ENCODE measurements around the gene PTTG1IP.
"Not testable (repeated sequence)": the region's sequence is repeated elsewhere in the genome, so short reads cannot be mapped to it uniquely, and the experiment has no call there.

PTTG1IP gene

GRCh38 chr21:44879238-44879637 lies 5.7 kb upstream of the PTTG1IP start:
- not testable (repeated sequence) for DNase-seq

DNA sequence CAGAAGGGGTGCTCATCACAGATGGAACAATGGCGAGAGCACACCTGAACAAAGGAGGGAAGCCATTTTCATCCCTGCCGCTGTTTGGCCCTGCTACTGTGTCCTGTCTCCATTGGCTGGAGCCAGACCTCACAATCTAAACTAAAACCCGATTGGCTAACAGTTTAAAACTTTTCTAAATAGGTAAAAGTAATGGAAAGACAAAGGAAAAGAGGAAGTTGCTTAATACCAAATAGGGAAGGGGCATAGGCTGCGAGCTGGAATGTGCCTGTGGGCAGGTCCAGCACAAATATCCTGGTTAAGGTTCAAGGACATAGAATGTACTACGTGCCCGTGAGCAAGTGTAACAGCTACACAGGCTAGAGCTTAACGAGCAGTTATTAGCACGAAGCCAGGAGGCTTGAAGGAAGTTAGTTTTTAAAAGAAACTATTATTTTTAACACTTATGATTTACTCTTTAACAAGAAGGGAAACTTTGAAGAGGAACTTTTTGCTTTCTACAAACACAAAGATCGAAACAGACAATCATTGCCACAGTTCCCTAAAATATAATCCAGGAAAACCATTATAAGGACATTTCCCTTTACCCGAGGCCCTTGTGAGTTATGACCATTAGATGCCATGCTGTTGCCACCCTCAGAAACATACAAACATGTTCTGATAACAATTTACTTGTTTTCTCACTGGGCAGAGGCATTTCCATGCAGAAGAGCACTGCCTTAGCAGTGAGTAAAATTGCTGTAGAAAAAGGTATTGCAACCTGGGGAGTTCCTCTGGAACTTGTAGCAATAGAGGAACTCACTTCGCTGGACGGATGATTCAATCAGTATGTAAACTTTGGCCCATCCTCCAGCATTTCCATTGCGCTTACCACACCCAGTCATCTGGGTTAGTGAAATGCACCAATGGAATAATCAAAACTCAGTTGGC lies 4.8 kb upstream of the PTTG1IP start:
- DNase-seq: no peak

GRCh38 chr21:44876849-44877575 lies 3.5 kb upstream of the PTTG1IP start:
- no peak for DNase-seq

DNA sequence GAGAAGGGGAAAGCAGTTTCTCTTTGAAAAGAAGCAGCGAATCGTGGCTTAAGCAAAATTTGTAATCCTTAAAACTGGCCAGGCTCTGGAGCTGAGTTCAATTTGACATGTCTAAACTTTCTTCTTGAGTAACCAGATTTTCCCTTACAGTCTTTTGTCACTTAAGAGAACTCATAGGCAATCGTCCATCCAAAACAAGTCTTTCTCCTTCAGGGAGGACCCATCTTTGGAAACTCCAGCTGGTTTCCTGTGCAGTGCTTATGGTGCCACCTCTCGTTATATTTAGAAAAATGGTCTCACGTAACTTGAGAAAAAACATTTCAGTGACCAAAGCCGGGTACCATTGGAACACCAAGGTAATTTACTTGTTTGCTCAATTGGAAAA lies 1.8 kb upstream of the PTTG1IP start:
- DNase-seq: no peak

GRCh38 chr21:44874497-44875315 lies 1.2 kb upstream of the PTTG1IP start:
- no peak for DNase-seq

GRCh38 chr21:44874240-44874496 lies 678 bp upstream of the PTTG1IP start:
- DNase-seq: no peak

GRCh38 chr21:44872649-44873355 lies 688 bp downstream of the PTTG1IP start:
- no peak for DNase-seq

DNA sequence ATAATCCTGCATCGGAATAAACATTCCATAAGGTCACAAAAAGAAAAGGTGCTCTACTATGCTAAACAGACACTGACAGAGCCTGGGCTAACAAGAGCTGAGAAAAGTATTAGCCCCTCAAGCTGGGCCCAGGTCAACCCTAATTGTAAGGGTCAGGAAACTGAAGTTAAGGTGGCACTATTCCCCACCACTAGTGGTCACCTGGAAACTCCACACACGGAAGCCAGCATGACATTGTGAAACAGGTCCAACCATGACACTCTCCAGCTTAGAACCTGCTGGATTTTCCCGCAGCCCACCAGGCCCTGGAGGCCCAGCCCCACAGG lies 1.2 kb downstream of the PTTG1IP start:
- no peak for DNase-seq

GRCh38 chr21:44871576-44872269 lies 1.8 kb downstream of the PTTG1IP start:
- no peak for DNase-seq

- DNase-seq: no peak
Measured at GRCh38 chr21:44870748-44871495, 2.6 kb downstream of the PTTG1IP start.

- no peak for DNase-seq
Measured at GRCh38 chr21:44869781-44870747, 3.4 kb downstream of the PTTG1IP start.

- no peak for DNase-seq
Measured at GRCh38 chr21:44868707-44869106, 4.8 kb downstream of the PTTG1IP start.

GRCh38 chr21:44867999-44868700 lies 5.3 kb downstream of the PTTG1IP start:
- no peak for DNase-seq

- DNase-seq: no peak
Measured at GRCh38 chr21:44867464-44867863, 6.0 kb downstream of the PTTG1IP start.

DNA sequence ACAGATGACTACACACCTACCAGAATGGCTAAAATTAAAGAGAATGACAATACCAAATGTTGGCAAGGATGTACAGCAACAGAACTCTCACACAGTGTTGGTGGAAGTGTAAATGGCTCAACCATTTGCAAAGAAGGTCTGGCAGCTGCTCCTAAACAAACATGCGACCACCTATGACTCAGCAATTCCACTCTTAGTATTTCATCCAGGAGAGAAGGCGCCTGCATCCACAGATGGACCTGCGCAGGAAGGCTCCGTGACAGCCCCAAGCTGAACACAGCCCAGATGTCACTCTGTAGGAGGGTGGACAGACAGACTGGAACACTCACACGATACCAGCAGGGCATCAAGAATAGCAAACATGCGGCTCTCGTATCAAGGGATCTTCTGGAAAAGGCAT lies 6.7 kb downstream of the PTTG1IP start:
- DNase-seq: peak; percentile 62

DNA sequence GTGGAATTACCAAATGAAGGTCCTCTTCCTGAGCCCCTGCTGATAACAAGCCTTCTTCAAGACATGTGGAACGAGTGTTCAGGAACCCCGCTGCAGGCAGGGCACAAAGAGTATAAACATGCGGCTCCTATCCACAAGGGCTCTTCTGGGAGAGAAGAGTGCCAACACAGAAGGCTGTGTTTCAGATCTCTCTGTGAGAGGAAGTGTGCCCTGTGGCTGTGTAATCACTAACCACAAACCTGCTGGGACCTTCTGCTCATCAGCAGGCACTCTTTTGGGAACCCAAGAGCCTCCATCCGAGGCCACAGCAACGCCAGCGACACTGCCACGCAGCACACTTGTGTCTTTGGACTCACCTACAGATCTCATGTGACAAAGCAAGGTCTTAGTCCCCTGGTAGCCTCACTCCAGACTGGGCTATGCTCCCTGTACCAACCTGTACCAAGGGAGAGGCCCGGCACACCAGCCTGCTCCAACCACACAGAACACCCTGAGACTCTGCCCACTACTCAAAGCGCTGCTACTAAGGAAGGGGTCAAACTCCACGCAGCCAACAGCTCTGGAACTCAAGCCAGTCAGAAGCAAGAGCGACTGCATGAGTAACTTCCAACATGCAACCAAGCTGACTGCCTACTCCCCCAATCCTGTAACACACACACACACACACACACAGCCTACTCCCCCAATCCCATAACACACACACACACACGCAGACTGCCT lies 7.8 kb downstream of the PTTG1IP start:
- DNase-seq: no peak

GRCh38 chr21:44862869-44863685 lies 10.4 kb downstream of the PTTG1IP start:
- no peak for DNase-seq

DNA sequence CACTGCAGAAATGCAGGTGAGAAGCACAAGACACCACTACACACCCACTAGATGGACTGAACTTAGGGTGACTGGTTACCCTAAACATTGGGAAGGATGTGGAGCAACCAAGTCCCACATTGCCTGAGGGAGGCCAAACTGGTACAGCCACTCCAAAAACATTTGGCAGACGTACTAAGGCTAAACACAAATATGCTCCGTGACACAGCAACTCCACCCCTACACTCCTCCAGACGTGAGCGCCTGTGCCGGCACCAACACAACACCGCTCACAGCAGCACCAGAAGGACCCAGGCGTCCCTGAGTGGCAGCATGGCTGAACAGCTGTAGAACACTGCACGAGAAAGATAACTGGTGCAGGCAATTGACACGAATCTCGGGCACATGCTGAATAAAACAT lies 14.7 kb downstream of the PTTG1IP start:
- DNase-seq: no peak
